Measurements from ENCODE around the gene RCAN2.

RCAN2 gene
- 4.6 to 18.3 reads per million in 2 donors for total RNA-seq

DNA sequence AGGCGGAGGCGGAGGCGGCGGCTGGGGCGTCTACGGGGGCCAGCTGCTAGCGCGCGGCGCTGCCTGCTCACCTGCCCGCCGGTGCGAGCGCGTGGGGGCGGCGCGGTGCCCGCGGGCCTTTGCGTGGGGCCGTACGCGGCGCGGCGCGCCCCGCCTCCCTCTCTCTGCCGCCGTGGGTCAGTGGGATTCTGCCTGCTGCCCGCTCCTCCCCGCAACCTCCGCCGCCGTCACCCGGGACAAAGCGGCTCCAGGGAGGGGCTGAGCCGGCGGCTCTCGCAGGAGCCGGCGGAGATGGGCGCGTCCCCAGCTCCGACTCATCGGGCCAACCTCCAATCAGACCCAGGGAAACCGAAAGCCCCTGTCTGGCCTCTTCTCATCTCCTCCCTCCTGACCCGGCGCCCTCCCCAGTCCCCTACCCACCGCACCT is at the start of gene RCAN2:
Gene RCAN2 (minus strand): TSS at position 249 of the 427 bp plus-strand sequence.
- no peak for DNase-seq

DNA sequence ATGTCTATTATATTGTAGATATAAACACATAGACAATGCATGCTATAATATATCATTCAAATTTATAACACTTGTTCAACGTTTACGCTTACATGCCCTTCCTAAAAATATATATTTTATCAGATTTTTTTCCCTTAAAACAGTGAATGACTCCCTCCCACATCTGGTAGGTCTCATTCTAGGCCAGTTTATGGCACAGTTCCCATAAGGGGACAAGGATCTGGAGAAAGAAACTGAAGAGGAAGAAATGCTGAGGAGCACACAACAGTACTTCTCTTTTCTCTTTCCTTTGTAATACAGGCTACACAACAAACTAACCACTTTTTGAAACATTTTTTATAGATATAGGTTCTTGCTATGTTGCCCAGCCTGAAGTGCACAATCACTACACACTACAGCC is 48.6 kb upstream of the RCAN2 start:
- DNase-seq: no peak

DNA sequence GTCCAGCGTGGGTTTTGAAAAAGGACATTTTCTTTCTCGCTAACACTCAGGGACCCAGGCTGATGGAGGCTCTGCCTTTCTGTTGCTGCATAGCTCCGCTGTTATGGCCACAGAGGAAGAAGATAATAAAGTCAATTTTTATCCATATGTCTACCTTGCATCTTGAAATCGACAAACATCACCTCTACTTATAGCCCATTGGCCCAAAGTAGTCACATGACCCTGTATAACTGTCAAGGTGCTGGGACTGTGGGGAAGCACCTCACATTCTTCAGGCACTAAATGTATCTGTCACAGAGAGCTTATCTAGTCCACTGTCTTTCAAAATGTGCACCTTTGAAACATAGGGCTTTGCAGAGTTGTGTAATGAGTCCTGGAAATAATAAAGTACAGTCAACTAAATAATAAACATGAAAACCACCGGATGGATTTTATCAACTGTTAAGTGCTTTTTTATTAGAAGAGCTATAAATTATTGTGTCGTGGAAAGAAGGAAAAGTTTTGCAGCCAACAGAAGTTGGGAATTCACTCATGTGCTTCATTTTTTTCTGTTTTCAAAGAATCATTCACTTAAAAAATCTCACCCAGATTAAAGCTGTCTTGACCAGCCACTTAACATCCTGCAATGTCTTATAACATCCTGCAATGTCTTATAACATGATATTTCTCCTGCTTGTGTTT is 47.7 kb upstream of the RCAN2 start:
- DNase-seq: no peak

DNA sequence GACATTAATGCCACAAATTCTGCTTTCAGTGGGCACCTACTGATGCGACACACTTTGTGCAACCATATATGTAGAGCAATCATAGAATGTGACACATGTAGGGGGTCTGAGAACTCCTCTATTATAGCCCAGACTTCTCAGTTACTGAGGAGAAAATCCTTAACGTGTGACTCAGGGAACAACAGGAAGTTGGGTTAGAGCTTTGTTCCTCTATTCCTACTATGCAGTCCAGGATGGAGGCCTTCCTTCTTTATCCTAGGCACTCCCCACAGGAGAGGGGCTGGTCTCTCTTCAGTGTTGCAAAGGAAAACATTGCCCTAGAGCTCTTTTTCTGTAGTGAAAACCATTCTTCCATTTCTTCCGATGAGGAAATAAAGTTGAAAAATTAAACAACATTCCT is 39.6 kb upstream of the RCAN2 start:
- no peak for DNase-seq

DNA sequence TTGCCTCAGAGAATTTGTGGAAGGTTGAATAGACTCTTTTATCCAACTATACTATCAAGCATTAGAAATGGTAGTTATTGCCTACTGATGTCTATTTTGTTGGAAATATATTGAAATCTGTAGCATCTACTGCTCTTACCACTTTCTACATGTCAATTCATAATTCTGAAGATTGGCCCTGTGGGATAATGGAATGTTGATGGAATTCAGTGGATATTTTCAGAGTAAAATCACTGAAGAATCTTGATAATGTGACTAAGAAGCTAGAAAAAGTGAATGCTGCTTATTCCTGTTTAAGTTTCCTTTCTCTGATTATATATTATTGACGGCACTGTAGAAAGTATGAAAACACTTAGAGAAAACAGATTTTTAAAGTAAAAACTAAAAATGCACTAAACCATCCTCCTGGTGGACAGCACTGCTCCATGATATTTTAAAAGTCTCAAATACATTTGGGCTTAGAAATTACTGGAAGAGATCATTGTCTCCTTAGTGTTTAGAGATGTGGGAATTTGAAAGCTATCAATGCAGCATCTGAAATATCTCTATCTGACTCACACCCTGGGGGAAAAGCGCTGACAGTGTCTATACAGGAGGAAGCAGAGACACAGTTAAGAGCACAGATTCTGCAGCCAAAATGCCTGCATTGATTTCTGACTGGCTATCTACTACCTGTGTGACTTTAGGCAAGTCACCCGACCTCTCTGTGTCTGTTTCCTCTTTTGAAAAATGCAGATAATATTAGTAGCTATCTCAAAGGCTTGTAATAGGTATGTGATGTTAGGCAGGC is 37.9 kb upstream of the RCAN2 start:
- no peak for DNase-seq

DNA sequence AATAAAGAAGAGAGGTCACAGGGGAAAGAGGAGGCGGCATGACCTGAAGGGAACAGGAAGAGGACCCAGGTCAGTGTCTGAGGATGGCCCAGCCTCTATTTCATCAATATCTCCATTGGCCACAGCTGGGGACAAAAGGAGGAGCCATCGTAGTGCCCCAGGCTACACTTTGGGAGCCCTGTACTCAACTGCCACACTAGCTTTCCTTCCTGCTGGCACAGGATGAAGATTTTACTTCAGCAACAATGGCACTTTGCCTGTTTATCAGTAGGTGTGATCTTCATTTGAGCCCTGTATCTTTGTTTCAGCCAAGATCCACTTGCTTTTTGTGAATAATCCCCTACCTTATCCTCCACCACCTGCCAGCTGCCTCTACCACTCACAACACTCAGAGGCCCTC is 35.4 kb upstream of the RCAN2 start:
- no peak for DNase-seq

DNA sequence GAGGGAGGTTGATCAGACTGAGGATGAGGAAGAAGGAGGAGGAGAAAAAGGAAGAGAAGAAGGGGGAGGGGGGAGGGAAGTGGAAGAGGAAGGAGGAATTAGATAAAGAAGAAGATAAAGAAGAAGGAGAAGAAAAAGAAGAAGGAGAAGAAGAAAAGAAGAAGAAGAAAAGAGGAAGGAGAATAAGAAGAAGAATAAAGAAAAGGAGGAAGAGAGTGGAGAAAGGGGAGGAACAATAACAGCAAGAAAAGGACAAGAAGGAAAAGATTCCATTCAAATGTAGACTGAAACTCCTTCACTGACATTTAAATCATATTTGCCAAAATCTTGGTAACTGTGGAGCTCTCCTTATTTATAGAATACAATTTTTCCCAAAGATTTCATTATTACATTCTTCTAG is 34.3 kb upstream of the RCAN2 start:
- DNase-seq: no peak

DNA sequence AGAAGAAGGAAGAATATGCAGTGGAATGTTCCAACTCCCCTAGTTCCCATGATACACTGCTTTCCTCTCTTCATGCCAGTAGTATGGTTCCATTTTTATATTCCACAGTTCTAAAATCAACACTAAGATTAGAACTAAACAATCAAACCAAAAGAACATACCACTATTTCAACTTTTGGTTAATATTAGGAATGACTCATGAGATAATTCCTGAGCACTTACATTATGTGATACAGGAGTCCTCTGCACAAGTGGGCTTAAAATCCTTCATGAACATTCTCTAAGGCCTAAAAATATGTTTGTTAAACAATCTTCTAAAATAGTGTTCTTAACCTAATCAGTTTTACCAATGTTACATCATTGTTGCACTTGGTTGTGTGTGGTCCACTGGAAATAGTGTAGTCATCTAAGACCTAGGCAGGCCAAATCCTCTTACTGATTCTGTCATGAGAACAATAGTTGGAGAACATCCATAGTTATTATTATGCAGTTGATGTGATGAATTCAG is 30.3 kb upstream of the RCAN2 start:
- DNase-seq: no peak

DNA sequence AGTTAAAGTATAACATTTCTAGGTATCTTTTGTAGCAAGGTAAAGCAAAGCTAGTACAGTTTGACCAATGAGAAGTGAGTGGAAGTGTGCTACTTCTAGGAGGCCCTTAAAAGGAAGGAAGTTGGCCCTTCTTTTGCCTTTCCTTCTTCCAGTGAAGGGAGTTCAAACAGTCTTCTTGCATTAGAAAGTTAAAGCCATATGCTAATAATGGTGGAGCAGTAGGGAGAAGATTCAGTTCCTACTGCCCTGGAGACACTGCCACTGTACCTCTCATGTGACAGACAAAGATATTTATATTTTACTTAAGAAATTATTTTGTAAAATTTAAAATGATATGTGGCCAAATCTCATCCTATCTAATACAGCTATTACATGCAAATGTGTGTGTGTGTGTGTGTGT is 26.0 kb upstream of the RCAN2 start:
- no peak for DNase-seq

DNA sequence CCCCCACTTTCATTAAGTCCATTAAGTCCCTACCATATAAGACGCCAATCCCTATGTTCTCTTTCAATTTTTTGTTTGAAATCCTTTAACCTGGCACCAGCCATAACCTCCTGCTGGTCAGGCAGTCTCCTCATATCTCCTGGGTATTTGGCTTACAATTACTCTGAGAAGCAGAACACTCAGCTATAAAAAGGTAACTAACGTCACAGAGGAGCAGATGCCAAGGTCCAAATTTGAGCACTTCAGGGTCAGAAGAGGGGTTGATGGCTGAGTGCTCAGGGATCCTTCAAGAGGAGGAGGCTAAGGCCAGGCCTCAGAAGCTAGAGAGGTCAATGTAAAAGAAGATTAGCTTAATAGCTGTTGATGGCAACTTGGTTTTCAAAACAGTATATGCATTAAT is 22.3 kb upstream of the RCAN2 start:
- no peak for DNase-seq

DNA sequence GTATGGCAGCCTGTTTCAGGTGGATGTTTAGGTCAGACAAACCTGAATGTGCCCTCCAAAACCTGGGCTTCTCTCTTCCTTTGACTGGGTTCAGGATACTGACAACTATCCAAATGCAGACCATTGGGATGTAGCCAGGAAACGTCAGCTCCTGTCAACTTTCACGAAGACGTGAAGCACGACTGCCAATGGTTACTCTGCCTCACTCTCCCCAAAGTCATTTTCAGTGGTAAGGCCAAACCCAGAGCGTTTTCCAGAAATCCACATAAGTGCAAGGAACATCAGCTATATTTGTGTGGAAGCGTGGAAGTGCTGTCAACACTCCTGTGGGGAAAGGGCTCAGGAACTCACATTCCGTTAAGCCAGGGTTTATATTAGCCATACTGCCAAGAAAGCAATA is 20.1 kb upstream of the RCAN2 start:
- no peak for DNase-seq

DNA sequence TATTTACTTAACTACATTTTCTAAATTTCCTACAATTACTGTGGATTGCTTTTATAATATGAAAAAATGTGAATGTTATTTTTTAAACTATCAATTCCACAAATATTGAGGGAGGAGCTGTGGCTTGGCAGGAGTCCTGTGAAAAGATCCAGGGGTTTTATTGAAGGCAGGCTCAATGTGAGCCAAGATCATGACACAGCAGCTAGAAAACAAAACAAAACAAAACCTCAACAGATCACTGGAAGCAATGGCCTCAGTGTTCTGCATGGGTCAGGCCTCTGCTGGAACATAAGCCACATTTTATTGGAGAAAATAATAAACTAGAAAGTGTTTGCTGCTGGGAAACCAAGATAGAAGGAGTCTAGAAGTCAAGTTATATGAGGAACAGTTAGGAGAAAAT is 19.4 kb upstream of the RCAN2 start:
- no peak for DNase-seq

DNA sequence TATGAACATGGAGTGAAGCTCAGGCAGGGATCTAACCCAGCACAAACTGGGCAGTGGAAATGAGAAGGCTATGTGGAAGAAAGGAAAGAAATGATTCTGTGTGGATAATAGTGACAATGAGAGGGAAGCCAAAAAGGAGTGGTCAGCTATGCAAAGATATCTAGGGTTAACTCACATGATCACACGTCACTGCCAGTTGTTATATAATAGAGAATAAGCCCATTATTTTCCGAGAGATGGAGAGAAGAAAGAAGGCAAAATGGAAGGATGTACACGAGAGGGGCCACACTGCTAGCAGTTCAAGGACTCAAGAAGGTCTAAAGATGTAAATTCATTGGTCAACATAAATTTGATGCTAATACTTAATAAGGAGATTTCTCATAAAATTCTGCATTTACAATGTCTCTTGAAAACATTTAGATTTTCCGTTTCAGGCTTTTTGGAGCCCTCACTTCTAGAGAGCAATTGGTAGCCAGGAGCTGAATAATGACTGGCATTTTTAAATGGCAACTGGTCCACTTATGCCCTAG is 18.8 kb upstream of the RCAN2 start:
- DNase-seq: no peak

DNA sequence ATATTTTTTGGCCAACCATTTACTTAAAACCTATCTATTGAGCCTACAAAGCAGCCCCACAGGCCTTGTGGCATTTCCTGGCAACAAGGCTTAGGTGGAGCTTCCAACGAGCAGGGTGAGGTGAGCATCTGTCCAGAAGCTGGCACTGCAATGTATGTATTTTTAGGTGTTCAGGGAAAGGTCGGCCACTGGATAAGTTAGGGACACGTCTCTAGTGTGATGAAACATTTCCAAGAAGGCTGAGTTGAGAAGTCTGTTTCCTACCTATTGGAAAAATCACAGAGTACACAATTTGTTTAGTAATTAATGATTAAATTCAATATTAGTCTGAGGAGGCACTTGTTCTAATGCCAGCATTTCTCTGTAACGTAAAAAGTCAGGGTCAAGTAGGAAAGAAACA is 17.8 kb upstream of the RCAN2 start:
- DNase-seq: no peak

DNA sequence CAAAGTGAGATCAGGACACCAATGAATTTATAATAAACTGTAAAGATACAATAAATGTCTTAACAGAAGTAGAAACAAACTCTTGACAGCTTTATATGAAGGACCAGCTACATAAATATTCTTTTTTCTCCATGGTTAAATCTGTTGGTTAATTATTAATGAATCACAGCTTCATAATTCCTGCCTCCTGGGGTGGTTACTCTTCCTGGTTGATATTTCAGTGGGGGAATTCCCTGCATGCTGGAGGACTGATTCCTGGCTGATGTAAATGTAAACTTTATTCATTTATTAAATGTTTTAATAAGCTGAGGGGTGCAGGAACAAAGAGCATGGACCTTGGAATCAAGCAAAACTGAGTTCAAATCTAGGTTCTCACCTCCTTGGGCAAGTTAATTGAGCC is 16.2 kb upstream of the RCAN2 start:
- no peak for DNase-seq

DNA sequence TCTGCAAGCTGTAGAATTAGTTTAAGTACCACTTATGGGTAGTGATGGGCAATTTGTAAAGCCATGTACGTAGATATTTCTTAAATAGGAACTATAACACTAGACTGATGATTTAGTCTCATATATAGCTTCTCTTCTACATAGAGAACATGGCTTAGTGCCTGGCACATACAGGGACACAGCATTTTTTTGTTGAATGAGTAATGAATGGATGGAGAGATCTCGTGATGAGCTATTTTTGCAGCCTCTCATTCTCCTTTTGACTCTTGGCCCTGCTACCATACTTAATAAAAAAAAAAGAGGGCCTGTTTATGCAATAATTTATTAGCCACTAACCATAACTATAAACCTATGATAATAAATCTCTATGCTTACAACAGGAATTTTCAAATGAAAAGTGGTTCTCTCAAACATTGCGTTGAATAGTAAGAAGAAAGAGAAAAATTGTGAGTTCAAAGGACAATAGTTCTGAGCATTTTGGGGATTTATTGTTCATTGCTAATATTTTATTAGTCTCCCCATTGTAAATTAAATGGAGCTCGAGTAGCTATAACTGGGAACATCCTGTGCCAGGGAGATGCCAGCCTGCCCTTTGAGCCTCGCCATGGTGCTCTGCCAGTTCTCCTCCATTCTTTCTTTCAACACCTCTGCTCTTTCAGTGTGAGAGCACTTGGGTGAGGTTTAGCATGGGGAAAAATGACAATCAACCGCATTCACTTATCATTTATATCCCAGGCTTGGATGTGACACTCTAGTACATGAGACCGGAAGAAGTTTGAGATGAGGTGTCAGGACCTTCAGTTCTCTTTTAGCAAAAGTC is 14.7 kb upstream of the RCAN2 start:
- DNase-seq: no peak

DNA sequence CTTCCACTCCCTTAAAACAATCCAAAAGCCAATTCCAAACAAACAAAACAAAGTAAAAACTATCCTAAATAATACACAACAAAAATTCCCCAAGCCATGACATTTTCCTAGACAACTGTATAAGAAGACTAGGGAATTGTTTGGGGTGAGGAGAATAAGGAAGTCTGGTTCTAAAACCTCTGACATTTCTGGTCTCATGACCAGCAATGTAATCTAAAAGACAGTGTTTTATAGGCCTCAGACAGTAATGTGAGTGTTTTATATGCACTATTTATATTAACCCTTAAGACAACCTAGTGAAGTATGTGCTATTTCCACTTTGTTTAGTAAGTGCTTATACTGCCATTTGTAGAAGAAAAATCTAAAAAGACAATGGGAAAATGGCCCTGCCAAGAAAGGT is 13.0 kb upstream of the RCAN2 start:
- no peak for DNase-seq

DNA sequence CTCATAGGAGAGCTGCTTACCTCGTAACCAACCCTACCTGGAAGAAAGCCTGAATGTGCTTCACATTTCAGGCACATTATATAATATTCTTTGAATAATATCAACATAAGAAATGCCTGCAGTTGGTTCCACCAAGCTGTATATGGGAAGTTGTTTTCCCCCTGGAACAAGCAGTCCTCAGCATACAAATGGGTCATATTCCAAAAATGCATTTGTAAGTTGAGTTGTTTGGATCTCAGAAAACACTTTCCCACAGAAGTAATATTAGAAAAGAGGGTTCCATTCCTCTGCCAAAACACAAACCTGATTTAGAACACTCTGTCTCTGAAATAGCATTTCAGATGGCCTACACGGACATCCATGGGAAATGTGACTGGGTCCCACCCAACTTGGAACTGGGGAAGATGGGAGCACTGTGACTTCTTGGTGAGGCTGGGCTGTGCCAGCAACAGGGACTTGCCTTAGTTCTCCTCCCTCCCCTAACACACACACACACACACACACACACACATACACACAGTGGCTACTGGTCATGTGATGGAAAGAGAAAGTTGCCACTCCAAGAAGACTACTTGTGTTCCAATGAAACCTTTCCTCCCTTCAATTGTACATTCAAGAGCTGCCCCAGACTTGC is 11.4 kb upstream of the RCAN2 start:
- DNase-seq: no peak

DNA sequence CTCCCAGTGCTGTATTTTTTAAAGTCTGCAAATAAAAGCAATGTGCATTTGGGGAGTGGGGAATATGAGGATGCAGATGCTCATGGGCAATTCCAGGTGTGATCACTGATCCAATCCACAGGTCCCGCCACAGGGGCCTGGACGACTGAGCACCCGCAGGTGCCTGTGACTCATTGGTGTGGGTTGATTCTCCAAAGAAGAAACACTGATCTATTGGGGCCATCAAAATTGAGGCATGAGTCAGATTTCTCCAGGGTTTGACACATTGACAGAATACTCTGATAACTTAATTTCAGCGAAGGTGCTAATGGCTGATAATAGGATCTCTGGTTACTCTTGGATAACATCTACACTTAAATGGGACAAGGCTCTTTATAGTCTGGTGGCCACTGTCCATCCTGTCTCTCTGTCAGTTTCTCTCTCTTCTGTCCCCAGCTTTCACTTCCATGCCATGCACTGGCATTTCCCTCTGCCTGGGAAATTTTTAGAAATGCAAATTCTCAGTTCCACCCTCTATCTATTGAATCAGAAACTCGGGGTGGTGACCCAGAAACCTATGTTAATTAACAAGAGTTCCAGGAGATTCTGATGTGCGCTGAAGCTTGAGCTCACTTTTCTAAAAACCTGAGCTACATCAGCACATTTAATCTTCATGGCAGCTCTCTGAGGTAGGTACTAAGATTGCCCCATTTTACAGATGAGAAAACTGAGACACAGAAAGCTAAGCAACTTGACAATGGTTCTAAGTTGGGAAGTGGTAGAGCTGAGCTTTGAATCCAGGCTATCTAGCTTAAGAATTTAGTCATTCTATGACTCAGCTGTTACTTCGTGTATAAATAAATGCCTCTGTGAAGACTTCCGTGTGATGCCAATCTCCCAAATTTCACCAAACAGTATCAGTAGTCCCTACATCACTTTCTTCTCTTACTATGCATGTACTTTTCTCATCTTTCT is 10.2 kb upstream of the RCAN2 start:
- DNase-seq: no peak

DNA sequence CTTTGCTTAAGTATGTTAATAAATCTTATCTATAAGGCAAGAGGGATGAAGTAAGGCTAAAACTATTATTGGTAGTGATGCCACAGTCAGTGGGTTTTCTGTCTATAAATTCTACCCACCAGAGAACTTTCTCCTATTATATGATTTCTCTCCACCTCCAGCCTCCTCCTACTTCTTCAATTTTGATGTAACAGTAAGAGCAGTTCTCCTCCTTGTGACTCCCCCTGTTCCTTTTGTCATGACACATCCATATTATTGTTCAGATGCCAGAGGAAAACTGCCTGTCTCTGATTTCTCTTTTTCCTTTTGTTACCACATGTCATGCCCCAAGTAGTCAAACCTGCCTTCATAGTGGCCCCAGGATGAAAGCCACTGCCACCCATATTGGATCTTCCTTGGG is 9.1 kb upstream of the RCAN2 start:
- no peak for DNase-seq

Measured in activated gamma-delta T cell (primary cell).